Mucosa of descending colon (tissue), 3 donors: Measurements from ENCODE around the gene C7orf57. TPM values are rescaled to one million over a fixed set of nuclear protein-coding genes. Genes with fewer than 3 reads are reported as not detected.

Source experiments
- ATAC-seq: fragments of 200-7000 bp; cut with Tn5 transposase; one replicate; pipeline ENCODE4 v1.9.1; 2020; ENCODE audit warnings: mild to moderate bottlenecking, moderate library complexity
- DNase-seq, 3 donors: peaks; one replicate each; pipeline ENCODE4 v3.0.0-alpha.2; 2020
- H3K36me3 ChIP-seq: fragments of 200-600 bp; one replicate; pipeline ENCODE4 v1.8.0; 2021; ENCODE audit warnings: low read depth, mild to moderate bottlenecking
- H3K4me1 ChIP-seq: fragments of 200-600 bp; one replicate; pipeline ENCODE4 v1.8.0; 2021; ENCODE audit warnings: low read depth, mild to moderate bottlenecking
- H3K4me3 ChIP-seq: fragments of 200-600 bp; one replicate; pipeline ENCODE4 v1.8.0; 2021; ENCODE audit warnings: mild to moderate bottlenecking
- H3K9me3 ChIP-seq: fragments of 200-600 bp; one replicate; pipeline ENCODE4 v1.8.0; 2021; ENCODE audit warnings: mild to moderate bottlenecking
- intact Hi-C, 2 donors: fragments of 100-400 bp; cut with DNase I in 1 of 2; cut with micrococcal nuclease in 1 of 2; formaldehyde crosslinking; loops; one replicate each; pipeline versions ENCODE4 v1.11.0 to v1.11.1; 2022; cut with DNase I, micrococcal nuclease
- total RNA-seq, 3 donors: library from RNA; stranded (reverse); fragmentation: NEBNext Ultra II Directional in 2 of 3; extraction: Animal tissue kit (Norgen Biotek cat#: 25700) in 2 of 3; gene quantifications; one replicate each; pipeline versions ENCODE4 v1.2.1 to v1.2.4, GENCODE V29; 2021 to 2023
- TF ChIP-seq, protein P1 (sequence below): fragments of 200-600 bp; IDR thresholded peaks from one replicate; pipeline ENCODE4 v1.8.0; 2022; ENCODE audit warnings: antibody characterized with exemption, mild to moderate bottlenecking
- donor health status: DM: no; HTN: no; CAD: no; lungs with moderate emphysema.
- donor health status: DM: no; HTN: no; CAD: no.
- donor health status: DM: no; HTN: yes; CAD: no.

The C7orf57 gene
- total RNA-seq, 3 donors from 2014 or later, result not detected

DNA sequence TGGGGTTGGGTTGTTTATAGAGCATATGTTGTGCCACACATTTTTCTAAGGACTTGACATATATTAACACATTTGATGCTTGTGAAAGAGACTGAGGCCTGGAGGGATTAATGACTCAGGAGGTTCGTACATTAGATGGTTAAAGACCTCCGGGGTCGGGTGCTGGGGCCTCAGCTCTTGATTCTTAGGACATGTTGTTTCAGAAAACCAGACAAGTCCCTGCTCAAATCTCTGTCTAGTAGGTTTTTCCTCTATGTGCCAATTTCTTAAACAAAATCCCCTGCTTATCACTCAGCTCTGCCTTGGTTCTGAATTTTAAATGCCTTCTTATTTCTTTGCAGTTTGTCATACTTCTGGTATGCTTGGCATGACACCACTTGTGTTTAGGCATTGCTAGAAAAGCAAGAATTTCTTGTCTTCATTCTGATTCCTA is 59.5 kb downstream of the C7orf57 start:
- ATAC-seq (no peak), DNase-seq (no peak)
- H3K36me3 ChIP-seq, result no peaks in the 10 kb centered on the region

GRCh38 chr7:48096273-48096672 is 60.9 kb downstream of the C7orf57 start:
- peak; percentile 46 for ATAC-seq
- H3K4me1 ChIP-seq, result no peaks in the 10 kb centered on the region
- H3K9me3 ChIP-seq, result no peaks in the 10 kb centered on the region
- no peaks in the 10 kb centered on the region for H3K36me3 ChIP-seq
- H3K4me3 ChIP-seq, result no peak overlapping the region
- no peak for DNase-seq
- intact Hi-C loops, result no loop called here
- TF ChIP-seq, protein P1, sequence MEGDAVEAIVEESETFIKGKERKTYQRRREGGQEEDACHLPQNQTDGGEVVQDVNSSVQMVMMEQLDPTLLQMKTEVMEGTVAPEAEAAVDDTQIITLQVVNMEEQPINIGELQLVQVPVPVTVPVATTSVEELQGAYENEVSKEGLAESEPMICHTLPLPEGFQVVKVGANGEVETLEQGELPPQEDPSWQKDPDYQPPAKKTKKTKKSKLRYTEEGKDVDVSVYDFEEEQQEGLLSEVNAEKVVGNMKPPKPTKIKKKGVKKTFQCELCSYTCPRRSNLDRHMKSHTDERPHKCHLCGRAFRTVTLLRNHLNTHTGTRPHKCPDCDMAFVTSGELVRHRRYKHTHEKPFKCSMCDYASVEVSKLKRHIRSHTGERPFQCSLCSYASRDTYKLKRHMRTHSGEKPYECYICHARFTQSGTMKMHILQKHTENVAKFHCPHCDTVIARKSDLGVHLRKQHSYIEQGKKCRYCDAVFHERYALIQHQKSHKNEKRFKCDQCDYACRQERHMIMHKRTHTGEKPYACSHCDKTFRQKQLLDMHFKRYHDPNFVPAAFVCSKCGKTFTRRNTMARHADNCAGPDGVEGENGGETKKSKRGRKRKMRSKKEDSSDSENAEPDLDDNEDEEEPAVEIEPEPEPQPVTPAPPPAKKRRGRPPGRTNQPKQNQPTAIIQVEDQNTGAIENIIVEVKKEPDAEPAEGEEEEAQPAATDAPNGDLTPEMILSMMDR, result no peak

More for the DNA sequence above, 59.5 kb downstream of the C7orf57 start:
- intact Hi-C loops, result no loop called here
- Histone ChIP-seq H3K9me3 (no peaks in the 10 kb centered on the region), H3K4me3 (no peak overlapping the region), H3K4me1 (peaks cover 7% of the 10 kb centered on the region)
- TF ChIP-seq, protein P1, result no peak

GRCh38 chr7:48097521-48098231 is 62.3 kb downstream of the C7orf57 start:
- DNase-seq (no peak), ATAC-seq (peak; percentile 32)
- no peaks in the 10 kb centered on the region for H3K9me3 ChIP-seq
- intact Hi-C loops, result no loop called here
- no peaks in the 10 kb centered on the region for H3K36me3 ChIP-seq
- TF ChIP-seq, protein P1, result no peak
- H3K4me3 ChIP-seq, result no peak overlapping the region
- no peaks in the 10 kb centered on the region for H3K4me1 ChIP-seq

DNA sequence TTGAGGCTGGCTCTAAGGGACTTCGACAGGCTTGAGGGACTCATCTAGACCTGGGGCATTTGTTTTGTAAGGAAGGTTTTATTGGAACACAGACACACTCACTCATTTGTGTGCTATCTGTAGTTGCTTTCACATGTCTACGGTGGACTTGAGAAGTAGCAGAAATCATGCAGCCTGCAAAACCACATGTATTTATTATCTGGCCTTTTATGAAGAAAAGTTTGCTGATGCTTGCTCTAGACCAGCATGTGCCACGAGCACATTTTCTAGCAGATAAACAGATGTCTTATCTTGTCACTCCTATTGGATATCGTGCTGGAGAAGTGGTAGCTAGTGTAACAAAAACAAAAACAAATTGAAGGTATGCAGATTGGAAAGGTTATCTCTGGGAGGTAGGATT is 63.5 kb downstream of the C7orf57 start:
- intact Hi-C loops, result no loop called here
- Histone ChIP-seq H3K4me3 (no peak overlapping the region), H3K36me3 (no peaks in the 10 kb centered on the region), H3K4me1 (no peaks in the 10 kb centered on the region), H3K9me3 (no peaks in the 10 kb centered on the region)
- DNase-seq (no peak), ATAC-seq (no peak)
- TF ChIP-seq, protein P1, result no peak

DNA sequence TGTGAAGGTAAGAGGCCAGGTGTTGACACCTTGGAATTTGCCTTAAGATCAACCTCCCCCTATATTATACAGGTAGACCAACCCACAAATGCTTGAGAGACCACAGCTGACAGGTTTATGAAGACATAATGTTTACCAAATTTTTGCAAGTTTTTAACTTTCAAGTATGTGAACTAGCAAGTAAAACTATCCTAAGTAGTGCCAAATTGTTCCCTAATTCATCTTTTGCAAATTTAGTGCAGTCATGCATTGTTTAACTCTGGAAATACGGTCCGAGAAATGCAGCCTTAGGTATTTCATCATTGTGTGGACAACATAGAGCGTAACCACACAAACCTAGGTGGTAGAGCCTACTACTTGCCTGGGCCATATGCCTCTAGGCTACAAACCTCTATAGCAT is 64.4 kb downstream of the C7orf57 start:
- no peaks in the 10 kb centered on the region for H3K36me3 ChIP-seq
- no peak for DNase-seq
- no peak for ATAC-seq
- no peaks in the 10 kb centered on the region for H3K4me1 ChIP-seq
- intact Hi-C loops, result loop anchor here in 1 of 2 donors (10.0 kb wide), 1 partner anchor 105 kb away; no protein-coding TSS in a partner anchor
- TF ChIP-seq, protein P1, result no peak
- H3K9me3 ChIP-seq, result no peaks in the 10 kb centered on the region
- H3K4me3 ChIP-seq, result no peak overlapping the region
